HPDE6-E6E7 (cell line): ENCODE results near the gene SLC30A5.
"Not testable (repeated sequence)": the region's sequence is repeated elsewhere in the genome, so short reads cannot be mapped to it uniquely, and the experiment has no call there.

Source experiments
- DNase-seq: peaks from one replicate; pipeline ENCODE4 v3.0.0; 2011; ENCODE audit warnings: missing footprints; ENCODE audit errors: extremely low spot score

SLC30A5 gene

GRCh38 chr5:69105996-69106906 lies 12.4 kb downstream of the SLC30A5 start:
- no peak for DNase-seq

GRCh38 chr5:69108367-69108766 lies 14.6 kb downstream of the SLC30A5 start:
- not testable (repeated sequence) for DNase-seq

- no peak for DNase-seq
Measured at GRCh38 chr5:69113851-69114250, 20.0 kb downstream of the SLC30A5 start.

- DNase-seq, result no peak
Measured at GRCh38 chr5:69115526-69115925, 21.7 kb downstream of the SLC30A5 start.

GRCh38 chr5:69129413-69129812 lies 35.6 kb downstream of the SLC30A5 start:
- DNase-seq, result no peak

GRCh38 chr5:69130241-69130640 lies 36.4 kb downstream of the SLC30A5 start:
- DNase-seq, result no peak

GRCh38 chr5:69131304-69131703 lies 37.5 kb downstream of the SLC30A5 start:
- DNase-seq, result no peak

GRCh38 chr5:69134126-69134525 lies 40.3 kb downstream of the SLC30A5 start:
- no peak for DNase-seq

GRCh38 chr5:69136293-69136692 lies 42.5 kb downstream of the SLC30A5 start:
- no peak for DNase-seq

- not testable (repeated sequence) for DNase-seq
Measured at GRCh38 chr5:69137208-69137607, 43.4 kb downstream of the SLC30A5 start.

- no peak for DNase-seq
Measured at GRCh38 chr5:69137807-69138206, 44.0 kb downstream of the SLC30A5 start.

GRCh38 chr5:69138766-69139165 lies 45.0 kb downstream of the SLC30A5 start:
- no peak for DNase-seq

- not testable (repeated sequence) for DNase-seq
Measured at GRCh38 chr5:69140239-69140638, 46.4 kb downstream of the SLC30A5 start.

GRCh38 chr5:69140827-69141226 lies 47.0 kb downstream of the SLC30A5 start:
- DNase-seq, result no peak

- not testable (repeated sequence) for DNase-seq
Measured at GRCh38 chr5:69148576-69148975, 54.8 kb downstream of the SLC30A5 start.

GRCh38 chr5:69148981-69149675 lies 55.3 kb downstream of the SLC30A5 start:
- DNase-seq, result no peak

GRCh38 chr5:69149676-69150010 lies 55.8 kb downstream of the SLC30A5 start:
- DNase-seq, result no peak

- no peak for DNase-seq
Measured at GRCh38 chr5:69152731-69153130, 58.9 kb downstream of the SLC30A5 start.

- no peak for DNase-seq
Measured at GRCh38 chr5:69156456-69156855, 62.6 kb downstream of the SLC30A5 start.

- DNase-seq, result no peak
Measured at GRCh38 chr5:69158039-69158438, 64.2 kb downstream of the SLC30A5 start.

- DNase-seq, result no peak
Measured at GRCh38 chr5:69160651-69161050, 66.8 kb downstream of the SLC30A5 start.

- peak; percentile 100 for DNase-seq
Measured at GRCh38 chr5:69166686-69167492, 73.1 kb downstream of the SLC30A5 start, which contains the start of gene CCNB1. CCNB1 (plus strand) TSS chr5:69167150; CDS start chr5:69167263, 113 bp downstream.
